SK-N-MC (cell line): ENCODE measurements around the gene C2CD2.

Source experiments
- EZH2 ChIP-seq: fragments of 200-600 bp; sonication (generic); IDR thresholded peaks from one replicate; pipeline ENCODE4 v1.6.1; 2017; ENCODE audit warnings: antibody characterized with exemption
- FOXP2 ChIP-seq: optimal IDR thresholded peaks from 2 replicates; pipeline ENCODE3; 2011; ENCODE audit warnings: mild to moderate bottlenecking, moderate library complexity; ENCODE audit not compliant: insufficient read depth; ENCODE audit errors: extremely low read length, control extremely low read depth
- POLR2AphosphoS5 ChIP-seq: IDR thresholded peaks from 2 replicates; pipeline ENCODE4 v1.6.1; 2012; ENCODE audit warnings: mild to moderate bottlenecking, low read depth, low read length, borderline replicate concordance

DNA sequence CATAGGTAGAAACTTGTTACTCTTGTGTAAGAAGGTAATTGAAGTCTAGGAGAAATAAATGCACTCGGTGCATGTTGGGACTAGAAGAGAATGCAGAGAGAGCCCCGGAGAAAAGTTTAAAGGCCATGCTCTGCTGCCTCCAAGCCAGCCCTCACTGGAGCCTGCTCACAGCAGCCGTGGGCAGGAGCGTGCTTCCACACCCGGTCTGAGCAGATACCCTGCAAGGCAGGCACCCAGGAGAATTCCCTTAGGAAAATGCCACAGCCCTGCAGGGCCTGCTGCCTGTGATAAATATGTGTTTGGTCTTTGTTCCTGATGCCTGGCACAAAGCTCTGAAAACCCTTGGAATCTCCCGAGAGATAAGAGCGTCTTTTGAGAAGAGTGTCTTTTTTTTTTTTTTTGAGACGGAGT lies 22.8 kb downstream of the C2CD2 start:
- TF ChIP-seq EZH2 = no peak
- no peak for TF ChIP-seq POLR2AphosphoS5
- TF ChIP-seq FOXP2 = no peak
